HG03108 (cell line): Measurements from ENCODE around the gene C3orf33.
A peak's percentile ranks its signal among the peaks of the same experiment; 100 is the strongest.

Source experiments
- ATAC-seq: cut with Tn5 transposase; IDR thresholded peaks from one replicate; pipeline ENCODE4 v1.9.1; 2021; ENCODE audit warnings: moderate library complexity; ENCODE audit not compliant: unreplicated experiment

The C3orf33 gene

GRCh38 chr3:155743606-155744005 lies 62.5 kb downstream of the C3orf33 start:
- no peak for ATAC-seq

- ATAC-seq, result no peak
These were observed 63.6 kb downstream of the C3orf33 start for GRCh38 chr3:155742349-155742965.

- ATAC-seq, result no peak
These were observed 64.5 kb downstream of the C3orf33 start for GRCh38 chr3:155741603-155742002.

- no peak for ATAC-seq
These were observed 65.0 kb downstream of the C3orf33 start for GRCh38 chr3:155741101-155741500.

GRCh38 chr3:155739154-155739553 lies 66.9 kb downstream of the C3orf33 start:
- no peak for ATAC-seq

GRCh38 chr3:155738580-155739076 lies 67.5 kb downstream of the C3orf33 start:
- ATAC-seq, result no peak

GRCh38 chr3:155737844-155738460 lies 68.1 kb downstream of the C3orf33 start:
- peak; percentile 96 for ATAC-seq

- no peak for ATAC-seq
These were observed 69.7 kb downstream of the C3orf33 start for GRCh38 chr3:155736381-155736780.

GRCh38 chr3:155730843-155731242 lies 75.2 kb downstream of the C3orf33 start:
- ATAC-seq, result no peak

- ATAC-seq, result no peak
These were observed 78.2 kb downstream of the C3orf33 start for GRCh38 chr3:155727836-155728235.

GRCh38 chr3:155714295-155714718 lies 91.8 kb downstream of the C3orf33 start:
- ATAC-seq, result no peak
